ENCODE data around the gene RABL3.
"Not testable (repeated sequence)": the region's sequence is repeated elsewhere in the genome, so short reads cannot be mapped to it uniquely, and the experiment has no call there.

RABL3 gene

DNA sequence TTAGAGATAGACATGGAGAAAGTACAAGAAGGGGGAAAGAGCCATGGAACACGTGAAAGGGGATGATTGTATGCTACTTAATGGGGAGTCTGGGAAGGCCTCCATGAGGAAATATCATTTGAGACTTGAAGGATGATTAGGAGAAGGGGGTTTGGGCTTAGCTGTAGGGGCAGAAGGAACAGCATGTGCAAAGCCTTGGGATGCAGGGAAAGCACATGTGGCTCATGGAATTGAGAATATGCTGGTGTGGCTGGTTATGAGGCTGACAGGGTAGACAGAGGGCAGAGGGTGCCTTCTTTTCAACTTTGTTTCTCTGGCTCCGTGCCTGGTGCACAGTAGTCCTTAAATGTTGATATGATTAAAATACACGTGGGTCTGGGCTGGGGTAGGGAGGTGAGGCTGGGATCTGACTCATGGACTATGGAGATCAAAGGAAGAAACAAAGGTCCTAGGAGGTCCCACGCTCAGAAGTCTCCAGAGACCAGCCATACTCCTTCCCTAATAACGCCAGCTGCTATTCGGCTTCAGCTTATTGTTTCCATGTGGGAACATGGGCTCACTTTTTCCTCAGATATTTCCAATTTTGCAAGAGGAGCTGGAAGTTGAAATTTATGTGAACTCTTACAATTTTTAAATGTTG lies 1.4 kb upstream of the RABL3 start:
- no peak for DNase-seq

DNA sequence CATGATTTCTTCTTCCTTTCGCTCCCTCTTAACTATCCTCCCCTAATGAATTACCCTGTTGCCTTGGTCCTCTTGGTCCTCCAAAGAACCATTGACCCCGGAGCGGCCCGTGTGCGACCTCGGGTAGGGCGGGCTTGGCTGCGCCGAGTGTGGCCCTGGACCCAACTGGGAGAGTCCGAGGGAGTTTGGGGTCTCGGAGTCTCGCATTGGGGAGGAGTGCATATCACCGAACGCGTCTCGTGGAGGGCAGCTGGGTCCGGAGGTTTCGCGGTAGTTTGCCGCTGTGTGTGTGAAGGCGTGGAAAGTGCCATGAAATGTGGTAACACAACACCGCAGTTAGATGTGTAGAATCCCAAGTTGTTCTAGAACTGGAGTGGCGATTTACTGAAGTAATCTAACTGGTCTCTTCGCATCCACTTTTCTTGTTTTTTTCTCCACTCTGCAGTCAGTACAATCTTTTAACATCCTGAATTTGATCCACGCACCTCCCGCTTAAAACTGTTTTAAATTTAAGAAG lies 591 bp upstream of the RABL3 start:
- DNase-seq: no peak

DNA sequence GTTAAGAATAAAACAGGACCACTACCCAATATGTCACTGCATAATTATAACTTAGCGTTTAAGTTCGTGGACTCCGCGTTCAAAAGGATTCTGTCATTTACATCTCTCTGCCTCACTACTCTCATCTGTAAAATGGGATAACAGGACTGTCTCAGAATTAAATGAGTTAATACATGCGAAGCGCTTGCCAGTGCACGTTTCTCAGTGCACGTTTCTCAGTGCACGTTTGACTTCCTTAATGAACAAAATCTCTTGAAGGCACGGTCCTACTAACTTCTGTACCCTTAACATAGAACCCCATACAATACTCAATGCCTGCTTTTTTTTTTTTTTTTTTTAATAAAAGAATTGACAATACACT lies 499 bp downstream of the RABL3 start:
- no peak for DNase-seq

DNA sequence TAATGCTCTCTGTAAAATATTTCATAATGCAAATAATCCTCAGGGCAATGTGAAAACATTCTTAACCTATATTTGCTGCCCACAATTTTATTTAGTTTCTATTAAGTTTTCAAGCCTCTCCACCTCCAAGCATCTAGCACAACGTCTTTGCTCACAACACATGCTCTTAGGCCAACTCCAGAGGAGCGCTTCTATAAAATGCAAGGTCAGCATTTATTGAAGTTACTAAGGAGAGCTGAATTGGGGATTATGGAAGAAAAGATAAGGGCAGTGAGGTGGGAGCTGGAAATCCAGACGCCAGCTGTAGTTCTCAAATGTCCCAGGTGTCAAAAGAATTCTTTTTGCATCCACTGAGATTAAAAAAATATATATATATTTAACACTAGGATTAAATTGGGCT lies 996 bp downstream of the RABL3 start:
- no peak for DNase-seq

DNA sequence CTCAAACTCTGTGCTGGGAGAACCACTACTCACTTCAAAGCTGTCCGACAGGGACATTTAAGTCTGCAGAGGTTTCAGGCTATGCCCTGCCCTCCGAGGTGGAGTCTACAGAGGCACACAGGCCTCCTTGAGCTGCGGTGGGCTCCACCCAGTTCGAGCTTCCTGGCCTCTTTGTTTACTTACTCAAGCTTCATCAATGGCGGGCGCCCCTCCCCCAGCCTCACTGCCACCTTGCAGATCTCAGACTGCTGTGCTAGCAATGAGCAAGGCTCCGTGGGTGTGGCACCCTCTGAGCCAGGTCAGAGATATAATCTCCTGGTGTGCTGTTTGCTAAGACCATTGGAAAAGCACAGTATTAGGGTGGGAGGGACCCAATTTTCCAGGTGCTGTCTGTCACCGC lies 4.3 kb downstream of the RABL3 start:
- not testable (repeated sequence) for DNase-seq

DNA sequence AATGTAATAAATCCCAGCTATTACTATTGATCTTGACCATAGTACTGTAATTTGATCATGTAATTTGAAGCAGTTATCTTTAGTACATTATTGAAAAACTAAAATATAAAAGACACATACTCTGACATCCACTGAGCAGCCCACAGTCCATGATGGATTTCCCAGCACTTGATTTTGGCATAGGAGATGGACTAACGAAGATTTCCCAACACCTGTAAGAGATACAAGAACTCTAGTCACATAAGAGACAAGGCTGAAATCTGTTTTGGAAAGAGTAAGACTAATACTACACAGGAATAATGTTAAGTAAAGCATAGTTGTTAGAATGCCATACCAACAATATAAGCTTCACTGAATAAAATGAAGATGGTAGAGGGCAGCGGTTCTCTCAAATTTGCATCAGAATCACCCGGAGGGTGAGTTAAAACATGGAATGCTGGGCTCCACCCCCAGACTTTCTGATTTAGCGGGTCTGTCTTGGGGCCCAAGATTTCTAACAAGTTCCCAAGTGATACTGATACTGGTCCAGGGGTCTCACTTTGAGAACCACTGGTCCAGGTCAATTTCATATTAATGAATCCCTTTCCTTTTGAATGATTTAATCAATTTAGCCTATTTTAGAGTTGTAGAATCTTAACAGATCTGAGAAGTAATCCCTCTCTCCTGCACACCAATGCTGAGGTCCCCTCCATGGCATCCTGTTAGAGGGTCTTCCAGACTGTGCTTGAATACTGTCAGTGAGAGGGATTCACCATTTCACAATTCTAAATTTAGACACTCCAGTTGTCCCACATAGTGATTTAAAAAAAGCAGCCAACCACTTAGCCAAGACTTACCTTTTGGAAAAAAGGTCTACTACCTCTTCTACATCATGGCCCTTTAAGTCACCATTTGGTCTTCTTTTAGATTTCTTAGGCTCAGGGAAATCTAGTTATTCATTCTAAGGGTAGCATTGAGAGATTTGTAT lies 11.5 kb downstream of the RABL3 start:
- DNase-seq: no peak

DNA sequence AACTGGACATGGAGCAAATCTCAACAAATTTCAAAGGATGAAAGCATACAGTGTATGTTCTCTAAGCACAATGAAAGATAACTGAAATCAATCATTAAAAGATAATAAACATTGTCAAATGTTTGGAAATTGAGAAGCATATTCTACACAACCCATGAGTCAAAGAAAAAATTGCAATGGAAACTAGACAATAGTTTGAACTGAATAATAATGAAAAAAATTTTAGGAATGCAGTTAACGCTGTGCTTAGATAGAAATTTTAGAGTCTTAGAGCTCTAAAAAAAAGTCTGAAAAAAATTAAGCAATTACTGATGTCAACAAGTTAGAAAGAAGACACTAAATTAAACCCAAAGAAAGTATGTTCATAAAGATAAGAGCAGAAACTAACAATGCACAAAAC lies 15.5 kb downstream of the RABL3 start:
- DNase-seq: no peak

DNA sequence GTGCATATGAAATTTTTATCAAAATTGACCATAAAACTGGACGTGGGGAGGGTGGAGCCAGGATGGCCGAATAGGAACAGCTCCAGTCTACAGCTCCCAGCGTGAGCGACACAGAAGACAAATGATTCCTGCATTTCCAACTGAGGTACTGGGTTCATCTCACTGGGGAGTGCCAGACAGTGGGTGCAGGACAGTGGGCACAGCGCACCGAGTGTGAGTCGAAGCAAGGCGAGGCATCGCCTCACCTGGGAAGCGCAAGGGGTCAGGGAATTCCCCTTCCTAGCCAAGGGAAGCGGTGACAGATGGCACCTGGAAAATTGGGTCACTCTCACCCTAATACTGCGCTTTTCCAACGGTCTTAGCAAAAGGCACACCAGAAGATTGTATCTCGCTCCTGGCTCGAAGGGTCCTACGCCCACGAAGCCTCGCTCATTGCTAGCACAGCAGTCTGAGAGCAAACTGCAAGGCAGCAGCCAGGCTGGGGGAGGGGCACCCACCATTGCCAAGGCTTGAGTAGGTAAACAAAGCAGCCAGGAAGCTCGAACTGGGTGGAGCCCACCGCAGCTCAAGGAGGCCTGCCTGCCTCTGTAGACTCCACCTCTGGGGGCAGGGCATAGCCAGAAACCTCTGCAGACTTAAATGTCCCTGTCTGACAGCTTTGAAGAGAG lies 23.0 kb downstream of the RABL3 start:
- not testable (repeated sequence) for DNase-seq

DNA sequence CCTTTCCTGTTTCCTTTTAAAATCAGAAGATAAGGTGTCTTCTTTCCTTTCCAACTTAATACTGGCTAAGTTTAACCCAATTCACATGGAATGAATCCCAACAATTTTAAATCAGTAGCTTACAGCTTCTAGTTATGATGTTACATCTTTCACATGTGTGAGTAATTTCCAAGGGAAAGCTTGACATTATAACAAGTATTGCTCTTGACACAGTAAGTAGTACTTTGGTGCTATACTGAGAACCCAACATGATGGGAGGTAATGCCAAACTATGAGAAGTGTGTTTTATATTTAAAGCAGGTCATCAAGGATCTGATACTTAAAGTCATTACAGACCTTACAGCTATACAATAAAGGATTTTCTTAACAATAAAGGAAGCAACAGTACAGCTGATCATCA lies 29.1 kb downstream of the RABL3 start:
- DNase-seq: no peak

DNA sequence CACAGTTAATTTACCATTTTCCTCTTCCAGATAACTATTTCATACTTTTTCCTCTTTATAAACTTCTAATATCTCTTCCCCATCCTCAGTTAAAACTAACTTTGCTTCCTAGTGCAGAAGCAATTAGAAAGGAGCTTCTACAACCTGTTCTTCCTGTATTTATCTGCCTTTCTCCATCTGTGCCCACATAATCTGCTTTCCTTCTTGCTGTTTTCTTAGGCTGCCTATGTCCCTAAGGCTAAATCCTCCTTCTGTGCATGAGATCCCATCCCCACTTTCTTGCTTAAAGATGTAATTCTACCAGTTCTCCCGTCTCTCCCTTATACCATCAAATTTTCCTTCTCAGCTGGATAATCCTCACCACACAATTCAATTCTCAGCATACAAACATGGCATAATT lies 31.9 kb downstream of the RABL3 start:
- DNase-seq: no peak

DNA sequence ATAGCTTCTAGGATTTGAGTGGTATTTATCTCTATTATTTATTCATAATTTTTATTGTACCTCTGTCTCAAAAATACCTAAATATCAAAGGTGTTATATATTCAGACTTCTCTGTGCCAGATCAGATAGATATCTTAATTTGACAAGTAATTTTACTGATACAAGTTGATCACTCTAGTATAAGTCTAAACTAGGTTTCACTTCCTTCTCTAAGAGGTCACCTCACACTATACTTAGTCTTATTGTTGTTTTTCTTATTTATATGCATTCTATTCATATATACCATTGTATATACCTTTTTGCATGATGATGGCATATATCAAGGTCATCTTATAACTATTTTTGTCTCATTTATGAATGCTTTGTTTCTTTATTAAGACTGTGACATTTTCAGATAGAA lies 33.9 kb downstream of the RABL3 start:
- no peak for DNase-seq

DNA sequence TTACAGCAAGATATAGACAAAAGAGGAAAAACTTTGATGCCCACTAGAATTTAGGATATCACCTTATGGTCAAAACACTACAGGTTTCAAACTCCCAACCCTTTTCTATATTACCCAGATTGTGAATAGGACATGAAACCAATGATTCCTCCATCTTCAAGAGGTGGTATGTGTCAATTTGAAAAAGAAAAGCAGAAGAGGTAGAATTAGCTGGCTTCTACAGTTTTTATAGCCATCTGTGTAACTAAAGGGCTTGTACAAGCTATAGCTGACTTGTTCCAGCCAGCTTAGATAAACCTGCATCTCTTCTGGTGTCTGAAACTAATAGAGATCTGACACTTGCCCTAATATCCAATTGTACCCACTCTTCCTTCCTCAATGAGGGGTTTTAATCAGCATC lies 35.4 kb downstream of the RABL3 start:
- DNase-seq: no peak

DNA sequence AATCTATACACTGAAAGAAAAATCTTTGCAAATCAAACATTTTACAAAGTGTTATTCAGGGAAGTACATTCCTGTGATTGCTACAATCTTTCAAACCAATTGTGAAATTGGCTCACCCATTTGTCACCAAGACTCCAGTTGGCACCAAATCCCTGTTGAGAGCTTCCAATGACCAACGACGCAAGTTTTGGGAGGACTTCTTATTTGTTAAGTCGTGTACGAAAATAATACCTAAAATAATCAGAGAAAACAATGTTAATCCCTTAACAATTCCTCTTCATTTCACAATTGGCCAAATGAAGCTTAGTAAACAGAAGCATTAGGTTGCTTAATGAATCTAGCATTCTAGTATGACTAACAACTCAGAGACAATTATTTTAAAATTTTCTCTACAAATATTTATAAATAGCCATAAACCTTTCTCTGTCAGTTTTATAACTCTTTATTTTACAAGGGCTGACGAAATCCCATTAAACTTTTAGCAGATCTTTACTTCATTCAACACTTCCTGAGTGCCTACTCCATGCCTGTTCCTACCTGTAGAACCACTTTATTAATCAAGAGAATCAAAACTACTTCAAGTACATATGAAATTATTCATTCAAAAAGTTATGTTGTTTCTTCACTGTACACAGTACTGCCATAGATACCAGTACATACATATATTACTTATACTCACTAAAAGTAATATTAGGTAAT lies 36.3 kb downstream of the RABL3 start:
- DNase-seq: no peak

DNA sequence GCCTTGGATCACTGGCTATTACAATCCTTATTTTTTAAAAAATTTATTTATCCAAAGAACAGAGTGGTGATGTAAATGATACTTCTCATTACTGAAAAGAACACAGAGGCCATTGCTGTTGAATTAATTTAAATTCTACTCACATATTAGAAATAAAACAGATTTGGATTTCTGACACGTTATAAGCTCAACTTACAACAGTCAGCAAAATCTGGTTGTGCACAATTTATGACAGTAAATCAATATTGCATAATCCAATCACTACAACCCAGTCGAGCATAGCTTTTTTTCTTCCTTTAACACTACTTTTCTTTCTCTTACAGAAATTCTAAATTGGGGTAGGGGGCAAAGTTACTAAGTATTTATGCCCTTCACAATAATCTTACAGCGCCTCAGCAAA lies 43.0 kb downstream of the RABL3 start:
- DNase-seq: no peak

DNA sequence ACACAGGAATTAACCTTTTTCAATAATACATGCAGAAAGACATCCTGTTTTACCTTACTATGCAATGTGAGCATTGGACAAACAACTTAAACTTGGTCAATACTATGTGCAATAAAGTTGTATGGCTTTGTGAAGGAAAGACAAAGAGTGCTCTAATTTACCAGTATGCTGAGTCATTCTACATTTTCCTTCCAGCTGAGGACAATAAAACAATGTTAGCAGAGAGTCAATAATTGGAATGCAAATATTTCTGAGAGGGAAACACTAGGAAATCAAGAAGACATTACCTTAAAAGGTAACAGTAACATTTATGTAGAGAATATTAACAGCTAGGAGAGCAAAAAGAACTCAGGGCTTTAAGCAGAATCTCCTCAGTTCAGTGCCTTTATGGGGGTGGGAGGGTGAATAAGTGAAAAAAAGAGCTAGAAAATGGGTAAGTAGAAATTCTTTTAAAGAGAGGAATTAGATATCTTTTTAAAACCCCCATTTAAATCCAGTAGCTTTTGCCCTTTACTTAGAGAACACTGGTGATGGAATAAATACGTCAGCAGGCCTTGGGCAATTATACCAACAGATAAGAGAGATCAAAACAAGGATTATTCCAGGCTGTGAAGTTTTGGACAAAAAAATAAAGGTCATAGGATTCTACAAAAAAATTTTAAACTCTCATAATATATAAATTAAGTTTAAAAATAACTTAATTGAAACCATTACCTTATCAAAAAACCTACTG lies 48.7 kb downstream of the RABL3 start:
- DNase-seq: peak; percentile 33

DNA sequence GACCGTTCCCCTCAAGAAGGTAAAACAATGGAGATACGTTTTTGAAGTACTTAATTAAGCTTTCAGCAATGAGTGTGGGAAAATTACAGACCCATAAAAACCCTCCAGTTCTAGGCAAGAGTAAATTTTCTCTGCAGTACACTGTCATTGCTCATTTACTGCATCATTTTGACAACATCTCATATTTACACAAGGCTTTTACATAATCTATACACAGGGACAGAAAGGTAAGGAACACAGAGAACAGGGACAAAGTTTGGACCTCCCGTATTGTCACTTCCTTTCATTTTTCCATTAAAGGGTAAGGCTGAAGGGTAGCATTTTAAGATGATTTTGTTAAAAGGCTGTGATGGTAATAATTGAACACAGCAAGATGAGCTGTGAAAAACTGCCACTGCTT lies 52.9 kb downstream of the RABL3 start:
- no peak for DNase-seq

DNA sequence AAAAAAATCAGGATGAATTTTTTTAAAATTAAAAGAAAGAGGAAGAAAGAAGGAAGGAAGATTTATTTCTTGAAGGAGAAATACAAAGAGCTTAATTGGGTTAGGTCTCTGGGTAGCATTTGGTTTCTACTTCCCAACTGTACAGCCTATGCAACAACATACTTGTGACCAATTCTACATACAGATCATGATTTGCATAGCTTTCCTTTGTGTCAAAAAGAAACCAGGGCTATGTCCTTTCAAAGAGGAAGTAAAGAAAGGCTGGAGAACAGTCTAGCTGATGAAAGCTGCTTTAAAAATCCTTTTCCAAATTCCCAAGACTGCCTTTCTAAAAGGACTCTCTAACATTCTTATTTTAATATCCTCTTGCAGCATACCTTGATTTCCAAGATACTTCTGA lies 54.2 kb downstream of the RABL3 start:
- DNase-seq: no peak

DNA sequence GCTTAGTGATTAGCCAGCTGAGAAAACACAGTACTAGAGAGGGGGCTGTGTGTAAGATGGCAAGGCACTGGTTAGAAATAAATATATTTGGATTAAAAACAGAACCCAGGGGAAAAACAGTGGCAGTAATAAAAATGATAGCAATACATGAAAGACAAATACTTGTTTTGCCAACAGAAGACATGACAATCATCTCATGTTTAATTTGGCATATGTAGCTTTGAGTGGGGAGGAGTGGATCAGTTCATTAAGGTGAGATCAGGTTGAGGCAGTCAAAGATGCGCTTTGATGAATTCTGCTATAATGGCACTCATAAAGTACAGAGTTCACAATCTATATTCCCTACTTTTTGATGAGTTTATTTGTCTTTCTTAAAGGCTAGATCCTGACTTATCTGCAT lies 56.9 kb downstream of the RABL3 start:
- DNase-seq: no peak

DNA sequence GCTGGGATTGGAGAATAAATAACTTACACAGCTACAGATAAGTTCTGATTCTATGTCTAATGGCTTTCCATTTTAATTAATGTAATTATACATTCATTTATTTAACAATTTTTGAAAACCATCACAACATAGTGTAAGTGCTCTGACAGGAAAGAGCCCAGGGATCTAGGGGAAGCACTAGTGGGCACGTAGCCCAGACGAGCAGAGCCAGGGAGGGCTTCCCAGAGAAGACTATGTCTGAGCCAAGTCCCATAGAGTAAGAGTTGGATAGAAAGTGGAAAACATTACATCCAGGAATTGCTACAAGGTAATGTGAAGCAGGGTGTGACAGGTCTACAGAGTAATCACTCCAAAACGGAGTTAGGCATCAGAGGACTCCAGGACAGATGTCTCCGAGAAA lies 57.4 kb downstream of the RABL3 start:
- DNase-seq: no peak

DNA sequence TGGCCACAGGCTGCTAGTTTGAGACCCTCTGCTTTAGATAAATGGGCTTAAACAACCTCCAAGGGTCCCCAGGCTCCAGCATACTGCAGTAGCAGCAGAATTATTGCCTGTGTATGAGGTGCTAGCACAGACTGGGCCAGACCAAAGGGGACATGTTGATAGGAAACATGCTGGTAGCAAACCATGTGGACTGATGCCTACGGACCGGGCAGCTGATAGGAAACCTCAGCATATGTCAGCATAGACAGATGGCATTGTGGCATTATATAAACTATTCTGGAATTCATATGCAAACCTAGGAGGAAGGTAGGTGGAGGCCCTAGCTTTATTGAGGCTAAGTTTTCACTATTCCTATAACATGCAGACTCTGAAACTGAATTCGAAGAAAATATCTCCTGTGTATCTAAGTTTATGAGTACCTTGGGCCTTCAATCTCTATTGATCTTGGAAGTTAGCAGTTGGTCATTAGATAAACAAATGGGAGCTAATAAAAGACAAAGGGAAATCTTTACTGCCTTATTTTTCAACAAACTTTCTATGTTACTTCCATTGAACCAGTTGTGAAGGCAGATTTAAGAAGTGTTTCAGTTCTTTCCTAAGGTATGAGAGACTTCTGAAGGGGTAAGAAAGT lies 58.5 kb downstream of the RABL3 start:
- no peak for DNase-seq

DNA sequence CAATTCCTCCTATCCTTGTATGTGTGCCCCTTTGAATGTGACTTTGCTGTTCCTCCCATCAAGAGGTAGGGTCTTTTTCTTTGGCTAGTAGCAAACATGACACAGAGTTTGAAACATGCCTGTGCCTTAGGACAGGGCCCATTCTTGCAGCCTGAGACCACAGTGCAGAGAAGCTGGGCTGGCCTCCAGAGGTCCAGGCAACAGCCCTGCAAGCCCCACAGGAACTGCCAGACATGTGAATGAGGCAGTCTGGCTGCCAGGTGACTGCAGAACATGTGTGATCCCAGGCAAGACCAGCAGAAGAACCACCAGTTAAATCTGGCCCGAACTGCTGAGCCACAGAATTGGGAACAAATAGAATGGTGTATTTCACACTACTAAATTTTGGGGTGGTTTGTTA lies 59.1 kb downstream of the RABL3 start:
- no peak for DNase-seq

DNA sequence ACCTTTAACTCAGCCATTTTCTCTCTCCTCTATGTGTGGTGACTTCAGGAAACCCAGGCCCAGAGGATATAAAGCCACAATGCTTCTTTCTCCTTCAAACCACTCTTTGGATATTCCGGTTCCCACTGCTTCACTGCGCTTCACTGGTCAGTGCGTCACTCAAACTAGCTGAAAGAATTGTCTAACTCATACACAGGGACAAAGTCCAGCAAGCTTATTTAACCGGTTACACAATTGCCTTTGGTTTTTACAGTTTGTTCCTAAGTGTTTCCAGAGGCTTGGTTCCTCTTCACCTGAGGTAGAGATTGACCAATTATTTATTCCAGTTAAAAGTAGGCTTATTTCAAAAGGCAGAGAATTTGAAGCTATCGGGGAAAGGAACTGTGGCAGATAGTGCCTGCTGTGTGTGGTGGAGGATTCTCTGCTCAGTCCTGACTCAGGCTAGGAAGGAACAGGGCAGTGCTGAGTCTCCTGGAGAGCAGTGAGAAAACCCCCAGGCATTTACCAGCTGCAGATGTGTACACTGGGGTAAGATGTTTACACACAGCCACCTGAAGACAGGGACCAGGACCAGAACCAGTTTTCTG lies 60.1 kb downstream of the RABL3 start, which contains the start of gene HGD:
Gene HGD (minus strand): TSS at position 145 of the 587 bp plus-strand sequence. CDS start 128 bp downstream, at position 17.
- no peak for DNase-seq

All from NCI-H510A treated with DMSO at 0.1 percent for 48 hours (cell line).